Measurements from ENCODE around the gene PIF1.
"Not testable (repeated sequence)": the region's sequence is repeated elsewhere in the genome, so short reads cannot be mapped to it uniquely, and the experiment has no call there.

- TF ChIP-seq CTCF (conservative IDR thresholded peaks at IDR 0.05; ENCODE audit: low read depth, low read length); EZH2 (IDR thresholded peaks at IDR 0.05; ENCODE audit: low read length, unreplicated experiment); EZH2phosphoT487 (IDR thresholded peaks at IDR 0.05; ENCODE audit: borderline replicate concordance, low read length): not testable (repeated sequence)
Observed at GRCh38 chr15:64795299-64795698, 30.1 kb downstream of the PIF1 start.
